HepG2 (cell line): ENCODE results near the gene TPGS1. TPM values are rescaled to one million over a fixed set of nuclear protein-coding genes. Genes with fewer than 3 reads are reported as not detected.

Experiments used
- BCL6 ChIP-seq: IDR thresholded peaks from 2 replicates; pipeline ENCODE4 v1.6.1; 2016; ENCODE audit warnings: missing genetic modification reagents, missing compliant biosample characterization
- KLF13 ChIP-seq: sonication (generic); formaldehyde crosslinking; IDR thresholded peaks from 2 replicates; pipeline ENCODE4 v1.4.0; 2020; ENCODE audit warnings: mild to moderate bottlenecking, missing genetic modification reagents
- PRMT3 ChIP-seq: sonication (generic); formaldehyde crosslinking; IDR thresholded peaks from 2 replicates; pipeline ENCODE4 v1.8.1; 2022; ENCODE audit warnings: low read depth, mild to moderate bottlenecking, moderate library complexity, missing genetic modification reagents, borderline replicate concordance
- SSRP1 ChIP-seq: IDR thresholded peaks from 2 replicates; pipeline ENCODE4 v1.6.1; 2016; ENCODE audit warnings: control low read depth
- TFAP4 ChIP-seq: sonication (generic); IDR thresholded peaks from 2 replicates; pipeline ENCODE4 v1.6.1; 2016; ENCODE audit warnings: low read depth, borderline replicate concordance
- ZFY ChIP-seq: sonication (generic); formaldehyde crosslinking; IDR thresholded peaks from 2 replicates; pipeline ENCODE4 v1.4.0; 2020; ENCODE audit warnings: missing genetic modification reagents
- ZMAT3 ChIP-seq: sonication (generic); formaldehyde crosslinking; conservative IDR thresholded peaks from 2 replicates; pipeline ENCODE4 v1.7.0; 2021; ENCODE audit warnings: missing genetic modification reagents
- ZNF101 ChIP-seq: sonication (generic); formaldehyde crosslinking; IDR thresholded peaks from 2 replicates; pipeline ENCODE4 v1.4.0; 2020; ENCODE audit warnings: mild to moderate bottlenecking, low read depth, missing genetic modification reagents, borderline replicate concordance
- ZNF251 ChIP-seq: sonication (generic); formaldehyde crosslinking; IDR thresholded peaks from 2 replicates; pipeline ENCODE4 v1.9.0; 2021; ENCODE audit warnings: mild to moderate bottlenecking, missing genetic modification reagents
- ZNF335 ChIP-seq: sonication (generic); formaldehyde crosslinking; IDR thresholded peaks from 2 replicates; pipeline ENCODE4 v1.4.0; 2020; ENCODE audit warnings: missing genetic modification reagents
- ZNF724P ChIP-seq: sonication (generic); formaldehyde crosslinking; IDR thresholded peaks from 2 replicates; pipeline ENCODE4 v1.8.0; 2022; ENCODE audit warnings: missing genetic modification reagents, borderline replicate concordance
- ZNF883 ChIP-seq: sonication (generic); formaldehyde crosslinking; IDR thresholded peaks from 2 replicates; pipeline ENCODE4 v1.5.1; 2020; ENCODE audit warnings: mild to moderate bottlenecking, missing genetic modification reagents; ENCODE audit errors: not compliant biosample characterization
- polyA plus RNA-seq, 8 experiments: library from polyadenylated mRNA; depleted of rRNA in 3 of 8; stranded (reverse) in 7 of 8; unstranded in 1 of 8; fragments of >200 nt; fragmentation: Illumina TruSeq in 4 of 8; extraction: Trizol in 4 of 8; gene quantifications; 2 replicates each; pipeline versions ENCODE4 v1.2.1 to v1.2.3, GENCODE V29; 2011 to 2016; ENCODE audit warnings: low read depth in 4 of 8, missing spikeins in 1 of 8, mixed read lengths in 1 of 8; ENCODE audit not compliant: insufficient read depth in 1 of 8
- total RNA-seq, 5 experiments: library from RNA; depleted of rRNA; stranded (reverse); fragments of >200 nt; fragmentation: Illumina TruSeq; extraction: Trizol; gene quantifications; 2 replicates each; pipeline ENCODE4 v1.2.3, GENCODE V29; 2016; ENCODE audit warnings: low read depth in 1 of 5
- TF ChIP-seq, protein P1 (sequence below): sonication (generic); formaldehyde crosslinking; IDR thresholded peaks from 2 replicates; pipeline ENCODE4 v1.4.0; 2020; ENCODE audit warnings: missing genetic modification reagents, mild to moderate bottlenecking, borderline replicate concordance
- TF ChIP-seq, protein P2 (sequence below): sonication (generic); formaldehyde crosslinking; IDR thresholded peaks from 2 replicates; pipeline ENCODE4 v1.5.1; 2020; ENCODE audit warnings: missing genetic modification reagents, mild to moderate bottlenecking, borderline replicate concordance
- TF ChIP-seq, protein P3 (sequence below): conservative IDR thresholded peaks from 2 replicates; pipeline ENCODE4 v1.6.1; 2018; ENCODE audit warnings: missing genetic modification reagents
- TF ChIP-seq, protein P4 (sequence below), 2 experiments: sonication (generic) in 1 of 2; formaldehyde crosslinking in 1 of 2; IDR thresholded peaks; 2 replicates each; pipeline versions ENCODE4 v1.5.1 to v1.6.1; 2011 to 2020; ENCODE audit warnings: borderline replicate concordance in 1 of 2, low read depth in 1 of 2, low read length in 1 of 2, mild to moderate bottlenecking in 1 of 2, missing genetic modification reagents in 1 of 2, moderate library complexity in 1 of 2
- TF ChIP-seq, protein P5 (sequence below): sonication (generic); formaldehyde crosslinking; IDR thresholded peaks from 2 replicates; pipeline ENCODE4 v1.5.1; 2020; ENCODE audit warnings: missing genetic modification reagents, mild to moderate bottlenecking, borderline replicate concordance

Gene TPGS1
- total and polyA plus RNA-seq, 2 of the 13 experiments (the other 11 are each of a cell fraction or from before 2014, with no cell fraction given): 1.1 to 6.2 TPM

DNA sequence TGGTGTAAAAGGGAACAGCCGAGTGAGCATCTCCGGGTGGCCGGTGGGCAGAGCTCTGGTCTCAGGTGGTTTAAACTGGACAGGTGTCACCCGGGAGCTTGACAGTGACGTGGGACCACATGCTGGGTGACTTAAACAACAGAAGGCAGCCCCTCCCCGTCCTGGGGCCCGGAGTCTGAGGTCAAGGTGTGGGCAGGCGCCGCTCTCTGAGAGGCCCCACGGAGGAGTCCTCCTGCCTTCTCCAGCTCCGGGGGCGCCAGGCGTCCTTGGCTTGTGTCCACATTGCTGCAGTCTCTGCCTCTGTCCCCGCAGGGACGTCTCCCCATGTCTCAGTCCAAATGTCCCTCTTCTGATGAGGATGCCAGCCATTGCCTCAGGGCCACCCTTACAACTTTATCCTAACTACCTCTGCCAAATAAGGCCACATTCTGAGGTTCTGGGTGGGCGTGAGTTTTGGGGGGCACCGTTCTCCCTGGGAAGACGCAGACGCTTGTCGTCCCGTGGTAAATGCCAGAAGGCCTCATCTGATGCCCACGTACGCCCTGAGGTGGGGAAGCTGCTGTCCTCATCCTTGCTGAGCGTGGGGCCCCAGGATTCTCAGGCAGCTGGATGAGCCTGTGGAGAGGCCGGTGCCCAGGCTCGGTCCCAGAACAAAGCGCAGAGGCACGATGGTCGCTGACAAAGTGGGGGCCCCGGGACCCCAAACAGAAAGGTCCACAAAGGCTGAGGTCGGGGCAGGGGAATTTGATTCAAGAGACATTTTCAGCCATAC is 49.5 kb downstream of the TPGS1 start (continued):
- peak; percentile 20; the same call in 1 of the 2 replicates for TF ChIP-seq TFAP4
- no peak for TF ChIP-seq ZMAT3
- TF ChIP-seq KLF13 (CRISPR knock-in tag): no peak
- no peak for TF ChIP-seq ZNF335 (CRISPR knock-in tag)
- peak; percentile 26; the same call in 1 of the 2 replicates for TF ChIP-seq ZFY (CRISPR knock-in tag)
- no peak for TF ChIP-seq ZNF101
- no peak for TF ChIP-seq ZNF883 (CRISPR knock-in tag)
- TF ChIP-seq, protein P1, sequence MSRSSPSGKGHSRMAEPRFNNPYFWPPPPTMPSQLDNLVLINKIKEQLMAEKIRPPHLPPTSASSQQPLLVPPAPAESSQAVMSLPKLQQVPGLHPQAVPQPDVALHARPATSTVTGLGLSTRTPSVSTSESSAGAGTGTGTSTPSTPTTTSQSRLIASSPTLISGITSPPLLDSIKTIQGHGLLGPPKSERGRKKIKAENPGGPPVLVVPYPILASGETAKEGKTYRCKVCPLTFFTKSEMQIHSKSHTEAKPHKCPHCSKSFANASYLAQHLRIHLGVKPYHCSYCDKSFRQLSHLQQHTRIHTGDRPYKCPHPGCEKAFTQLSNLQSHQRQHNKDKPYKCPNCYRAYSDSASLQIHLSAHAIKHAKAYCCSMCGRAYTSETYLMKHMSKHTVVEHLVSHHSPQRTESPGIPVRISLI (CRISPR knock-in tag): no peak
- no peak for TF ChIP-seq BCL6
- TF ChIP-seq, protein P2, sequence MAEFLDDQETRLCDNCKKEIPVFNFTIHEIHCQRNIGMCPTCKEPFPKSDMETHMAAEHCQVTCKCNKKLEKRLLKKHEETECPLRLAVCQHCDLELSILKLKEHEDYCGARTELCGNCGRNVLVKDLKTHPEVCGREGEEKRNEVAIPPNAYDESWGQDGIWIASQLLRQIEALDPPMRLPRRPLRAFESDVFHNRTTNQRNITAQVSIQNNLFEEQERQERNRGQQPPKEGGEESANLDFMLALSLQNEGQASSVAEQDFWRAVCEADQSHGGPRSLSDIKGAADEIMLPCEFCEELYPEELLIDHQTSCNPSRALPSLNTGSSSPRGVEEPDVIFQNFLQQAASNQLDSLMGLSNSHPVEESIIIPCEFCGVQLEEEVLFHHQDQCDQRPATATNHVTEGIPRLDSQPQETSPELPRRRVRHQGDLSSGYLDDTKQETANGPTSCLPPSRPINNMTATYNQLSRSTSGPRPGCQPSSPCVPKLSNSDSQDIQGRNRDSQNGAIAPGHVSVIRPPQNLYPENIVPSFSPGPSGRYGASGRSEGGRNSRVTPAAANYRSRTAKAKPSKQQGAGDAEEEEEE (CRISPR knock-in tag): 0 out of 2 replicates have a peak, but pooled peaks have one; percentile 4
- TF ChIP-seq SSRP1 (CRISPR knock-in tag): no peak
- TF ChIP-seq, protein P3, sequence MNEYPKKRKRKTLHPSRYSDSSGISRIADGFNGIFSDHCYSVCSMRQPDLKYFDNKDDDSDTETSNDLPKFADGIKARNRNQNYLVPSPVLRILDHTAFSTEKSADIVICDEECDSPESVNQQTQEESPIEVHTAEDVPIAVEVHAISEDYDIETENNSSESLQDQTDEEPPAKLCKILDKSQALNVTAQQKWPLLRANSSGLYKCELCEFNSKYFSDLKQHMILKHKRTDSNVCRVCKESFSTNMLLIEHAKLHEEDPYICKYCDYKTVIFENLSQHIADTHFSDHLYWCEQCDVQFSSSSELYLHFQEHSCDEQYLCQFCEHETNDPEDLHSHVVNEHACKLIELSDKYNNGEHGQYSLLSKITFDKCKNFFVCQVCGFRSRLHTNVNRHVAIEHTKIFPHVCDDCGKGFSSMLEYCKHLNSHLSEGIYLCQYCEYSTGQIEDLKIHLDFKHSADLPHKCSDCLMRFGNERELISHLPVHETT (CRISPR knock-in tag): 0 out of 2 replicates have a peak, but pooled peaks have one; percentile 20
- TF ChIP-seq, protein P4, sequence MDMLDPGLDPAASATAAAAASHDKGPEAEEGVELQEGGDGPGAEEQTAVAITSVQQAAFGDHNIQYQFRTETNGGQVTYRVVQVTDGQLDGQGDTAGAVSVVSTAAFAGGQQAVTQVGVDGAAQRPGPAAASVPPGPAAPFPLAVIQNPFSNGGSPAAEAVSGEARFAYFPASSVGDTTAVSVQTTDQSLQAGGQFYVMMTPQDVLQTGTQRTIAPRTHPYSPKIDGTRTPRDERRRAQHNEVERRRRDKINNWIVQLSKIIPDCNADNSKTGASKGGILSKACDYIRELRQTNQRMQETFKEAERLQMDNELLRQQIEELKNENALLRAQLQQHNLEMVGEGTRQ (IDR thresholded peaks at IDR 0.05; ENCODE audit: low read depth, low read length): no peak
- TF ChIP-seq, protein P4 (CRISPR knock-in tag; IDR thresholded peaks at IDR 0.05; ENCODE audit: borderline replicate concordance): no peak
- TF ChIP-seq ZNF251 (CRISPR knock-in tag): no peak
- 0 out of 2 replicates have a peak, but pooled peaks have one; percentile 30 for TF ChIP-seq ZNF724P
- TF ChIP-seq PRMT3: no peak
- TF ChIP-seq, protein P5, sequence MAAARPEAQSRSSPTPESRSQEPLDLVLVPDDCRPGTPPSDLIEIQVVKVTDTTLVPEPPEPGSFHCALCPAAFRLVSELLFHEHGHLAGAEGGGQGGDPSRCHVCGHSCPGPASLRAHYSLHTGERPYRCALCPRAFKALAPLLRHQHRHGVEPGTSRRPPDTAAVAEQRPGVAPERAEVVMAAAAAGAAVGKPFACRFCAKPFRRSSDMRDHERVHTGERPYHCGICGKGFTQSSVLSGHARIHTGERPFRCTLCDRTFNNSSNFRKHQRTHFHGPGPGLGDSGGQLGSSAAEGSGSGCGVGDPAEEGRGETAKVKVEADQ (CRISPR knock-in tag): no peak
